GM18951 (cell line): ENCODE measurements around the gene AHSA1.

ENCODE experiments used
- POLR2A ChIP-seq: IDR thresholded peaks from 4 replicates; pipeline ENCODE4 v1.6.1; 2011; ENCODE audit warnings: mild to moderate bottlenecking; ENCODE audit not compliant: insufficient read length, insufficient read depth; ENCODE audit errors: extremely low read depth
- in situ Hi-C: fragments of 300-500 bp; cut with MboI; formaldehyde crosslinking; loops from one replicate; pipeline ENCODE4 v1.12.0; 2022; ENCODE audit warnings: low sequenced_read_pairs, mixed read lengths, inconsistent platforms; ENCODE audit not compliant: unreplicated experiment

AHSA1 gene

GRCh38 chr14:77505031-77505430, 47.1 kb downstream of the AHSA1 start:
- in situ Hi-C loops, result no loop called here
- no peak for TF ChIP-seq POLR2A

GRCh38 chr14:77507762-77508161, 49.9 kb downstream of the AHSA1 start:
- TF ChIP-seq POLR2A, result no peak
- in situ Hi-C loops, result no loop called here

- in situ Hi-C loops, result no loop called here
These were observed 50.4 kb downstream of the AHSA1 start for GRCh38 chr14:77508249-77508648.

GRCh38 chr14:77508876-77509275, 51.0 kb downstream of the AHSA1 start:
- in situ Hi-C loops, result no loop called here
- no peak for TF ChIP-seq POLR2A

More at GRCh38 chr14:77508249-77508648, 50.4 kb downstream of the AHSA1 start:
- no peak for TF ChIP-seq POLR2A

- TF ChIP-seq POLR2A, result no peak
- in situ Hi-C loops, result no loop called here
These were observed 51.5 kb downstream of the AHSA1 start for GRCh38 chr14:77509366-77509765.

- in situ Hi-C loops, result no loop called here
- TF ChIP-seq POLR2A, result no peak
These were observed 53.7 kb downstream of the AHSA1 start for GRCh38 chr14:77511486-77512162.

GRCh38 chr14:77516126-77516525, 58.2 kb downstream of the AHSA1 start:
- TF ChIP-seq POLR2A, result no peak
- in situ Hi-C loops, result no loop called here
